Prostate gland (tissue), 2 donors: ENCODE results near the gene CCDC192.

Experiments
- POLR2A ChIP-seq: fragments of 450-650 bp; IDR thresholded peaks from one replicate; pipeline ENCODE4 v1.6.1; 2016; ENCODE audit warnings: antibody characterized with exemption, mild to moderate bottlenecking
- TF ChIP-seq, protein P1 (sequence below), 4 experiments: fragments of 200-600 bp in 2 of 4; fragments of 450-650 bp in 2 of 4; sonication (generic) in 2 of 4; IDR thresholded peaks; 1 replicate in 3 of 4; 2 replicates in 1 of 4; pipeline ENCODE4 v1.5.1; 2016 to 2019; ENCODE audit warnings: antibody characterized with exemption in 4 of 4, mild to moderate bottlenecking in 2 of 4, moderate library complexity in 2 of 4

DNA sequence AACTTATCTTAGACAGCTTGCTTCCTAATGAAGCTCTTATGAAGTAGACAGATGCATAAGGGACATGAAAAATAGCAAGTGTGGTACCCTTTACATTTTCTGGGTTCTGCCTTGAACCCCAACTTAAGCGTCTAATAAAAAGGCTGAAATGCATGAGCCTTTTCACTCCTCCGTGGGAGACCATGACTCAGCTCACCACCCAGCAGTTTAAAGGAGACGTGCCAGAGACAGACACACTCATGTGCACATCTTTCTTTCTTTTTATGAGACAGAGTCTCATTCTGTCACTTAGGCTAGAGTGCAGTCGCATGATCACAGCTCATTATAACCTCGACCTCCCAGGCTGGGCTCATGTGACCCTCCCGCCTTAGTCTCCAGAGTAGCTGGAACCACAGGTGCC, 32.0 kb upstream of the CCDC192 start:
- TF ChIP-seq, protein P1, sequence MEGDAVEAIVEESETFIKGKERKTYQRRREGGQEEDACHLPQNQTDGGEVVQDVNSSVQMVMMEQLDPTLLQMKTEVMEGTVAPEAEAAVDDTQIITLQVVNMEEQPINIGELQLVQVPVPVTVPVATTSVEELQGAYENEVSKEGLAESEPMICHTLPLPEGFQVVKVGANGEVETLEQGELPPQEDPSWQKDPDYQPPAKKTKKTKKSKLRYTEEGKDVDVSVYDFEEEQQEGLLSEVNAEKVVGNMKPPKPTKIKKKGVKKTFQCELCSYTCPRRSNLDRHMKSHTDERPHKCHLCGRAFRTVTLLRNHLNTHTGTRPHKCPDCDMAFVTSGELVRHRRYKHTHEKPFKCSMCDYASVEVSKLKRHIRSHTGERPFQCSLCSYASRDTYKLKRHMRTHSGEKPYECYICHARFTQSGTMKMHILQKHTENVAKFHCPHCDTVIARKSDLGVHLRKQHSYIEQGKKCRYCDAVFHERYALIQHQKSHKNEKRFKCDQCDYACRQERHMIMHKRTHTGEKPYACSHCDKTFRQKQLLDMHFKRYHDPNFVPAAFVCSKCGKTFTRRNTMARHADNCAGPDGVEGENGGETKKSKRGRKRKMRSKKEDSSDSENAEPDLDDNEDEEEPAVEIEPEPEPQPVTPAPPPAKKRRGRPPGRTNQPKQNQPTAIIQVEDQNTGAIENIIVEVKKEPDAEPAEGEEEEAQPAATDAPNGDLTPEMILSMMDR (IDR thresholded peaks at IDR 0.05): no peak
- TF ChIP-seq POLR2A: no peak
